HG03025 (cell line): ENCODE results near the gene PCNX3.

Experiments used
- ATAC-seq: cut with Tn5 transposase; IDR thresholded peaks from one replicate; pipeline ENCODE4 v1.9.1; 2021; ENCODE audit warnings: mild to moderate bottlenecking, moderate library complexity; ENCODE audit not compliant: unreplicated experiment, low FRiP score

The PCNX3 gene

DNA sequence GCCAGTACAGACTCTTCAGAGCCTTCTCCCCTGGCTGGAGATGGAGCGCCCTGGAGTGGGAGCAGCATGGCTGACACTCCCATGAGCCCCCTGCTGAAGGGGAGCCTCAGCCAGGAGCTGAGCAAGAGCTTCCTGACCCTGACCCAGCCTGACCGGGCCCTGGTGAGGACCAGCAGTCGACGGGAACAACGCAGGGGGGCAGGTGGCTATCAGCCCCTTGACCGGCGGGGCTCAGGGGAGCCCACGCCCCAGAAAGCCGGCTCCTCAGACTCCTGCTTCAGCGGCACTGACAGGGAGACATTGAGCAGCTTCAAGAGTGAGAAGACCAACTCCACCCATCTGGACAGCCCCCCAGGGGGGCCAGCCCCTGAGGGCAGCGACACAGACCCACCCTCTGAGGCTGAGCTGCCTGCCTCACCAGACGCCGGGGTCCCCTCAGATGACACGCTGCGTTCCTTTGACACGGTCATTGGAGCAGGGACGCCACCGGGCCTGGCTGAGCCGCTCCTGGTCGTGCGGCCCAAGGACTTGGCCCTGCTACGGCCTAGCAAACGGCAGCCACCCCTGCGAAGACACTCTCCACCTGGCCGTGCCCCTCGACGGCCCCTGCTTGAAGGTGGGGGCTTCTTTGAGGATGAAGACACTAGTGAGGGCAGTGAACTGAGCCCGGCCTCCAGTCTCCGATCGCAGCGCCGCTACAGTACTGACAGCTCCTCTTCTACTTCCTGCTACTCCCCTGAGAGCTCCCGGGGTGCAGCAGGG is 2.6 kb downstream of the PCNX3 start:
- no peak for ATAC-seq

DNA sequence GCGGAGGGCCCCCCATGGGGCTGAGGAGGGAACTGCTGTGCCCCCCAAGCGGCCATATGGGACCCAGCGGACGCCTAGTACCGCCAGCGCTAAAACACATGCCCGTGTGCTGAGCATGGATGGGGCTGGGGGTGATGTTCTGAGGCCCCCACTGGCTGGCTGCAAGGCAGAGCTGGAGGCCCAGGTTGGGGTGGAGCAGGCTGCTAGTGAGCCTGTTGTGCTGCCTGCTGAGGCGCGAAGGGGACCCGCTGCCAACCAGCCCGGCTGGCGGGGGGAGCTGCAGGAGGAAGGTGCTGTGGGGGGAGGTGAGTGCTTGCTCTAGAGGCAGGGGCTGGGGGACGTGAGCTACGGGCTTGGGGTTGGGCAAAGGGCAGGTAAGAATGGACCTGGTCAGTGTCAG is 3.2 kb downstream of the PCNX3 start:
- no peak for ATAC-seq

DNA sequence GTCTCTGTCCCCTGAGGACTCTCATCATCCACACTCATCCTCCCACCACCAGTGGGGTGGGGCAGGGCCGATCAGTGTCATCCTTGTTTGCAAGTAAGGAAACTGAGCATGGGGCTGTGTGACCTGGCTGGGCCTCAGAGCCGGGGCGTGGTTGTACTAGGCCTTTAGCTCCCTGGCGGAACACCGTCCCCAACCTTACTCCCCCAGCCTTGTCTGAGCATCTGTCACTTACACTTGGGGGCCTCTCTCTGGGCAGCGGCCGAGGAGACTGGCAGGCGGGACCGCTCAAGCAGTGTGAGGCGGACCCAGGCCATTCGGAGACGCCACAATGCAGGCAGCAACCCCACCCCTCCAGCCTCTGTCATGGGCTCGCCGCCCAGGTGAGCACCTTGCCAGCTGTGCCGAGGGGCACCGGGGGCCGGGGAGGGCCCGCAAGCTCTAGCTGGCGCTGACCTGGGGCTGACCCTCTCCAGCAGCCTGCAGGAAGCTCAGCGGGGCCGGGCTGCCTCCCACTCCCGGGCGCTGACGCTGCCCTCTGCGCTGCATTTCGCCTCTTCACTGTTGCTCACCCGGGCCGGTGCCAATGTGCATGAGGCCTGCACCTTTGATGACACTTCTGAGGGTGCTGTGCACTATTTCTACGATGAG is 3.8 kb downstream of the PCNX3 start:
- ATAC-seq: no peak

DNA sequence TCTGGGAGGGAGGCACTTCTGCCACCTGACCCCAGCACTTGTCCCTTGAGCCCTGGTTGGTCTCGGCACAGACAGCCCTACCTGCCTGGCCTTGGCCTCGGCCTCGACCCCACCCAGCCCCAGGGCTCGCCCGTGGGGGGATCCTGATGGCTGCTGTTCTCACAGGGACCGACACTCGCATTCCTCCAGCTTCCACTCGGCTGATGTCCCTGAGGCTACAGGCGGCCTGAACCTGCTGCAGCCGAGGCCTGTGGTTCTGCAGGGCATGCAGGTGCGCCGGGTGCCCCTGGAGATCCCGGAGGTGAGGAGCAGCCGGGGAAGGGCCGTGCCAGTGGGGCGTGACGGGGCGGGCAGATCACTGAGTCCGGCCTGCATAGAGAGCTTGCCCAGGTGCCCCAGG is 5.1 kb downstream of the PCNX3 start:
- ATAC-seq: no peak

DNA sequence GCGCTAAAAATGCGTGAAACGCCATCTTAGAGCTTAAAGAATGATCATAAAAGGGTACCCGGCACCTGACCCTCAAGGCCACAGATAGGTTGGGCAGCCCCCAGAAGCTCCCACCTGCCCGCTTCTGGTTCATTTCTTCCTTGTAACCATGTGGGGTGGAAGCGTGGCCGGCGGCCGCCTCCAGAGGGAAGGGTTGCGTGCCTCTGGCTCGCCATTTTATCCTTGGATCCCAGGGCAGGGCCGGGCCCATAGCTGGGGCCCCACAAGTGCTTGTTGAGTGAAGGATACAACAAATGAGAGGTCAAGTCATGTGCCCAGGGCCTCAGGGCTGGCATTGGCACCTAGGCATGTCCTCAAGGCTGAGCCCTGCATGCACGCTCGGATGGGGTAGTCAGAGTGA is 5.9 kb downstream of the PCNX3 start:
- no peak for ATAC-seq

DNA sequence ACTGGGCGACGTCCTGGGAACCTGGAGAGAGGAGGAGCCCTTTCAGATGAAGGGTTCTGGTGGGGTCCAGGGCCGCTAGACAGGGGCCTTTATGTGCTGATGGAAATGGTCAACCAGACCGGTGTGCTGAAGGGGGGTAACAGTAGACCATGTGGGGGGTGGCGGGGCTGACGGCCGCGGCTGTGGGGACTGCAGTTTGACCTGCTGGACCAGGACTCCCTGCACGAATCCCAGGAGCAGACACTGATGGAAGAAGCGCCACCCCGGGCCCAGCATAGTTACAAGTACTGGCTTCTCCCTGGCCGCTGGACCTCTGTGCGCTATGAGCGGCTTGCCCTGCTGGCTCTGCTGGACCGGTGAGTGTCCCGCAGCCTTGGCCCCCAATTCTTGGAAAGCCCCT is 6.4 kb downstream of the PCNX3 start:
- ATAC-seq: no peak

DNA sequence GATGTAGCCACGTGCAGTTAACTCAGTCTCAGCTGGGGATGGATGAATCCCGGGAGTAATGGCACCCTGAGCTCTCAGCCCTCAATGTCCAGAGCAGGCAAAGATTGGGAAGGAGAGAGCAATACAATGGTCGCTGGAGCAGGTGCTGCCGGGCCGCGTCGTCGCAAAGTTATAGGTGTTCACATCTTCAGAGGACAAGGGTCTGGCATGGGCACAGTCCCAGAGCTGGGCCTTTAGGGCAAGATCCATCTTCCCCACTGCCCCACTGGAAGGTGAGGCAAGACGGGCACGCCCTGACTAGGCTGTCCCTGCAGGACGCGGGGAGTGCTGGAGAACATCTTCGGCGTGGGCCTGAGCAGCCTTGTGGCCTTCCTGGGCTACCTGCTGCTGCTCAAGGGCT is 7.6 kb downstream of the PCNX3 start:
- no peak for ATAC-seq

DNA sequence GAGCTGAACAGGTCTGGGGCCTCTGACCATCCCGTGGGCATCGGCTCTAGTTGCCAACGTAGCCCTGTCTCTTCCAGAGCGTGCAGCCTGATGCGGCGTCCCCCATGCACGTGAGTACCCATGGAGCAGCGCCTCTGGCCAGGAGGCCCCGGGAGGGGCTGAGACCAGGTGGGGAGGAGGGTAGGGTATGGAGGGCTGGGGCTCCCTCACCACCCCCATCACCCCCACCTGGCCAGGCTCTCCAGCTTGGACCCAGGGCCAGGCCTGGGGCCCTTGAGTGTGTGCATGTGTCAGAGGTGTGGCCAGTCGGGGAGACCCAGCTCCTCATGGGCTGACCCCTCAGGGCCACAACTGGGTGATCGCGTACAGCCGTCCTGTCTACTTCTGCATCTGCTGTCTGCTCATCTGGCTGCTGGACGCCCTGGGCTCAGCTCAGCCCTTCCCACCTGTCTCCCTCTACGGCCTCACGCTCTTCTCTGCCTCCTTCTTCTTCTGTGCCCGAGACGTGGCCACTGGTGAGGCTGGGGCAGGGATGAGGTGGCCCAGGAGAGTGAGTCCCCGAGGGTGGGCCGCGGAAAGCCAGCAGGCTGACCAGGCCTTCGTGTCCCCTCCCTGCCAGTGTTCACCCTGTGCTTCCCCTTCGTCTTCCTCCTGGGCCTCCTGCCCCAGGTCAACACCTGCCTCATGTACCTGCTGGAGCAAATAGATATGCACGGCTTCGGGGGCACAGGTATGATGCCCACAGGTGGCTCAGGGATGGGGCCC is 8.5 kb downstream of the PCNX3 start:
- no peak for ATAC-seq

DNA sequence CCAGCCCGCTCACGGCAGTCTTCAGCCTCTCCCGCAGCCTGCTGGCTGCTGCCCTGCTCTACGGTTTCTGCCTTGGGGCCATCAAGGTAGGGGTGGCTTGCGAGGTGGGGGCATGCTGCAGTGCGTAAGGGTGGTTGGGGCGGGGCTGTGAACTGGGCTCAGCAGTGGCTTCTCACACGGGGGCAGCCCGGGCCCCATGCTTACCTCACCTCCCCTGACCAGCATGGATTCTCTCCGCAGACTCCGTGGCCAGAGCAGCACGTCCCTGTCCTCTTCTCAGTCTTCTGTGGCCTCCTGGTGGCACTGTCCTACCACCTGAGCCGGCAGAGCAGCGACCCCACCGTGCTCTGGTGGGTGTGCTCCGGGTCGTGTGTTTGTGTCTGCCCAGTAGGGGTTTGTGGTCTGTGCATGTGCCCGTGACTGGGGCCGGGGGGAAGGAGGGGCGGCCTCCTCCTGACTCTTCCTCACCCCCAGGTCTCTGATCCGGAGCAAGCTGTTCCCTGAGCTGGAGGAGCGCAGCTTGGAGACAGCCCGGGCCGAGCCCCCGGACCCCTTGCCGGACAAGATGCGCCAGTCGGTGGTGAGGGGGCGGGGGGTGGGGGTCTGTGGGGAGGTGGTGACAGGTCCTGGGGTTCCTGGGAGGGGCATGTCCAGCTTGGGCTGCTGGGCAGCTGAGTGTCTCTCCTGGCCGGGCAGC is 9.5 kb downstream of the PCNX3 start:
- no peak for ATAC-seq

DNA sequence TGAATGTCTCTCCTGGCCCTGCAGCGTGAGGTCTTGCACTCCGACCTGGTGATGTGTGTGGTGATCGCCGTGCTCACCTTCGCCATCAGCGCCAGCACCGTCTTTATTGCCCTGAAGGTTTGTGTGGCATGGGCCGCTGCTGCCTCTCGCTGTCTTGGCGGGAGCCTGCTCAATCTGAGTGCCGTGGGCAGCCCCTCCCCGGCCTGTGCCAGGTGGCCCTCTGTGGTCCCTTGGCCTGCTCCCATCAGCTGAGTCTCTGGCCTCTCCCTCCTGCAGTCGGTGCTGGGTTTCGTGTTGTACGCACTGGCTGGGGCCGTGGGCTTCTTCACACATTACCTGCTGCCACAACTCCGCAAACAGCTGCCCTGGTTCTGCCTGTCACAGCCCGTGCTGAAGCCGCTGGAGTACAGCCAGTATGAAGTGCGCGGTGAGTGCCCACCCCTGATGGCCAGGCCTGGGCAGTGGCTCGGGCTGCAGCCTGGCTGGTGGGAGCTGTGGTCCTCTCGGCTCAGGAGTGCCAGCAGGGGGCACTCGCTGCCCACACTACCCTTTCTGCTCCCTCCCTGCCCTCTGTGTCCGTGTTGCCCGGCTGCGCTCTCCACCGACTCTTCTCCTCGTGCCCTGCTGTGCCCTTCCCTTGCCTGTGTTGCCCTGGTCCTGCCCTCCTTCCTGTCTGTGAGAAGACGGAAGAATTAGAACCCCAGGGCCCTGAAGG is 10.2 kb downstream of the PCNX3 start:
- no peak for ATAC-seq

DNA sequence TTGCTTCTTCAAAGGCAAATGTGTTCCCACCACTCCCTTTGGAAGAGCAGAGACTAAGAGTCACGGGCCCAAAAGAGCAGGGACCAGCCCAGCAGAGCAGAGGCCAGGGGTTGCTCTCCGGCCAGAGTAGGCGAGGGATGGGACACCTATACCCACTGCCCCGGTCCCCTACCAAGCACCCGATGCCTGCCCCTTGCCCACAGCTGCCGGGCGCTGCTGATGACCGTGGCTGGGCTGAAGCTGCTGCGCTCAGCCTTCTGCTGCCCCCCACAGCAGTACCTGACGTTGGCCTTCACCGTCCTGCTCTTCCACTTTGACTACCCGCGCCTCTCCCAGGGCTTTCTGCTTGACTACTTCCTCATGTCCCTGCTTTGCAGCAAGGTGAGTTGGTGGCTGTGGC is 11.6 kb downstream of the PCNX3 start:
- ATAC-seq: no peak

DNA sequence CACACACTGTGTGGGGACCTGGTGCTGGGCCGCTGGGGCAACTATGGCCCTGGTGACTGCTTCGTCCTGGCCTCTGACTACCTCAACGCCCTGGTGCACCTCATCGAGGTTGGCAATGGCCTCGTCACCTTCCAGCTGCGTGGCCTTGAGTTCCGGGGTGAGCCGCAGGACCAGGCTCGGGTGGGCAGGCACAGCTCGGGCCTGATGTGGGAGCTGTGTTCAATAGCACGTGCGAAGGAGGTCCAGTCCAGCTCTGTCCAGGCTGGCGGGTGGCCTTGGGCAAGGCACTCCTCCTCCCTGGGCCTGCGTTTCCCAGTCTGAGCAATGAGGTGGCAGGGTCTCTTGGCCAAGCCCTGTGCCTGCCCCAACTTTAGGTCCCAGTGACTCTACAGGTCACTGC is 14.0 kb downstream of the PCNX3 start:
- no peak for ATAC-seq

DNA sequence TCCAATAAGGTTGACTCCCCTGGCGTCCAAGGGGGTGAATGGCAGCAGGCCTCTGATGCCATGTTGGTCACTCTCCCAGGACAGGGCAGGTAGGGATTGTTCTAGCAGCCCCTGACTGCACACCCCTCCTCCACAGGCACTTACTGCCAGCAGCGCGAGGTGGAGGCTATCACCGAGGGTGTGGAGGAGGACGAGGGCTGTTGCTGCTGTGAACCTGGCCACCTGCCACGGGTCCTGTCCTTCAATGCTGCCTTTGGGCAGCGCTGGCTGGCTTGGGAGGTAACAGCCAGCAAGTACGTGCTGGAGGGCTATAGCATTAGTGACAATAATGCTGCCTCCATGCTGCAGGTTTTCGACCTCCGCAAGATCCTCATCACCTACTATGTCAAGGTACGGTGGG is 14.6 kb downstream of the PCNX3 start:
- ATAC-seq: no peak

DNA sequence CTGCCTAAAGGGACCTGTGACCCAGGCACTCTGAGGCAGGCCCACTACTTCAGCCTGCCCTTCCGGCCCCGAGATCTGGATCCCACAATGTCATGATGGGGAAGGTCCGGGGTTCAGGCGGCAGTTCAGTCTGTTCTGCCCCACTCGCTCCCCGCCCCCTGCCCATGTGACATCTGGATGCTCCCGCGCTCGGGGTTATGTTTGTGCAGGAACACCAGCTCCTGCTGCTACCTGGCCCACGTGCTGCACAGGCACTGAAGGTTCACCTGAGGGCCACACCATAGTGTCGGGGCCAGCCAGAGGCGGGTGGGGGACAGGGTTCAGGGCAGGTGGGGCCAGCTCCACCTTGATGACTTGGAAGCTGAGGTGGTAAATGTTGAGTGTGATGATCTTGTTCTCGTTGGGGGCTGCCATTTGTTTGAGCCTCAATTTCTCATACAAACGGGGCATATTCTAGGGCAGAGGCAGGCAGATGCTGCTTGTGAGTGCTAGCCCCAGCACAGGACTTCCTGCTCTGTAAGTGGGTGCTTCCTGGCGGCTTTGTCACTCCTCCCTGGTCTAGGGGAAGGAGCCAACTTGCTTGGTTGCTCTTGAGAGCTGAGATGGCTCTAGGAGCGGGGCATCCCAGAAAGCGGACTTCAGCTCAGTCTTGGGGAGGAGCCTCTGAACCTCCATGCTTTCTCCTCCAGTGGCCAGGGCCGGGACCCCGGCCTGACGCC is 18.0 kb downstream of the PCNX3 start:
- ATAC-seq: no peak

DNA sequence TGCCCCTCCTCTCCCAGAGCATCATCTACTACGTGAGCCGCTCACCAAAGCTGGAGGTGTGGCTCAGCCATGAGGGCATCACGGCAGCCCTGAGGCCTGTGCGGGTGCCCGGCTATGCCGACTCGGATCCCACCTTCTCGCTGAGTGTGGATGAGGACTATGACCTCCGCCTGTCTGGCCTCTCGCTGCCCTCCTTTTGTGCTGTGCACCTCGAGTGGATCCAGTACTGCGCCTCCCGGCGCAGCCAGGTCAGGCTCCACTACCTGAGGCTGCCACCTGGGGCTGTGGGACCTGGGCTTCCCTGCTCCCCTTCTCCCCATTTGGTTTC is 18.5 kb downstream of the PCNX3 start:
- no peak for ATAC-seq

DNA sequence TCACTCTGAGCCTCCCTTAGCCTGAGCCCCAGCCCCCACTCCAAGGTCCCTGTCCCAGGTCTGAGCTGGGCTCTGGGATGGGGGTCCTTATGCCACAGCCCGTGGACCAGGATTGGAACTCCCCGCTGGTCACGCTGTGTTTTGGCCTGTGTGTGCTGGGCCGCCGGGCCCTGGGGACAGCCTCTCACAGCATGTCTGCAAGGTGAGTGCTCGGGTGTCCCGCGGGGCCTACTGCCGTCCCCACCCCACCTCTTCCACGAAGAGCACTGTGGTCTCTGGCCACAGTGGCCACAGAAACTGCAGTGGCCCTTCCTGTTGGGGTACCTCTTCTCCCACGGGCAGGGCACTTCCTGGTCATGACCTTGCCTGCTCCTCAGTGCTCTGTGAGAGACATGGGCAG is 18.9 kb downstream of the PCNX3 start:
- no peak for ATAC-seq

DNA sequence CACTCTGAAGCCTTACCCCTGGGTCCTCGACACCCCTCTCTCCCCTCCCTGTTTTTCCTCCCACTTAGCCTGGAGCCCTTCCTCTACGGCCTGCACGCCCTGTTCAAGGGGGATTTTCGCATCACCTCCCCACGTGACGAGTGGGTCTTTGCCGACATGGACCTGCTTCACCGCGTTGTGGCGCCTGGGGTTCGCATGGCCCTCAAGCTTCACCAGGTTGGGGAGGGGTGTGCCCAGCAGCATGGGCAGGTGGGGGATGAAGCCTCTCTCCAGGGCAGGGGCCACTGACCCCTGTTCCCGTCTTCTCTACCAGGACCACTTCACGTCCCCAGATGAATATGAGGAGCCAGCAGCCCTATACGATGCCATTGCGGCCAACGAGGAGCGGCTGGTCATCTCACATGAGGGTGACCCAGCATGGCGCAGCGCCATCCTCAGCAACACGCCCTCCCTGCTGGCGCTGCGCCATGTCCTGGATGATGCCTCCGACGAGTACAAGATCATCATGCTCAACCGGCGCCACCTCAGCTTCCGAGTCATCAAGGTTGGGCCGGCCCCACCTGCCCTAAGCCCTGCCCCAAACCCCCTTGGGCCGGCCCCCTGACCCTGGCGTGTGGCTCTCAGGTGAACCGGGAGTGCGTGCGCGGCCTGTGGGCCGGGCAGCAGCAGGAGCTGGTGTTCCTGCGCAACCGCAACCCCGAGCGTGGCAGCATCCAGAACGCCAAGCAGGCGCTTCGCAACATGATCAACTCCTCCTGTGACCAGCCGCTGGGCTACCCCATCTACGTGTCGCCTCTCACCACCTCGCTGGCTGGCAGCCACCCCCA is 19.5 kb downstream of the PCNX3 start:
- no peak for ATAC-seq

DNA sequence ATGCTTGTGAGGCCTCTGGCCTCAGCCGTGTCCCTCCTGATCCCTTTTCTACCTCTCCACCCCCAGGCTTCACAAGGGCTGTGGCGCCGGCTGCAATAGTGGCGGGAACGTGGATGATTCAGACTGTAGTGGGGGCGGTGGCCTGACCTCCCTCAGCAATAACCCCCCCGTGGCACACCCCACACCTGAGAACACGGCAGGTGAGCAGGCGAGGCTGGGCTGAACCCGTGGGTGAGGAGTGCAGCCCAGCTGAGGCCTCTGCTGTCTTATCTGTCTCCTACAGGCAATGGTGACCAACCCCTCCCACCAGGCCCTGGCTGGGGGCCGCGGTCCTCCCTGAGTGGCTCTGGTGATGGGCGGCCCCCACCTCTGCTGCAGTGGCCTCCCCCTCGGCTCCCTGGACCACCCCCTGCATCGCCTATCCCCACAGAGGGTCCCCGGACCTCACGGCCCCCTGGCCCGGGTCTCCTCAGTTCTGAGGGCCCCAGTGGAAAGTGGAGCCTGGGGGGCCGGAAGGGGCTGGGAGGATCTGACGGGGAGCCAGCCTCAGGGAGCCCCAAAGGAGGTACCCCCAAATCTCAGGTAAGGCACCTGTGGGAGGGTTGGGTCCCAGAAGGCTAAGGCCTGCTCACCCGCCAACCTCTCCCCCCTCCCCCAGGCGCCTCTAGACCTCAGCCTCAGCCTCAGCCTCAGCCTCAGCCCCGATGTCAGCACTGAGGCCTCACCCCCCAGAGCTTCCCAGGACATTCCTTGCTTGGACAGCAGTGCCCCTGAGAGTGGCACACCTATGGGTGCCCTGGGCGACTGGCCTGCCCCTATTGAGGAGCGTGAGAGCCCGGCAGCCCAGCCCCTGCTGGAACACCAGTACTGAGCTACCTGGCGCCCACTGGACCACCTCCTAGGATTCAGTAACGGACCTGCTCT is 20.8 kb downstream of the PCNX3 start:
- no peak for ATAC-seq
